LHCN-M2 (cell line): ENCODE data around the gene NDUFB2. TPM values are rescaled to one million over a fixed set of nuclear protein-coding genes. Genes with fewer than 3 reads are reported as not detected.
"Not testable (repeated sequence)": the region's sequence is repeated elsewhere in the genome, so short reads cannot be mapped to it uniquely, and the experiment has no call there.

ENCODE experiments used
- DNase-seq: peaks from one replicate; pipeline ENCODE4 v3.0.0-alpha.2; 2012; ENCODE audit warnings: low read depth
- polyA plus RNA-seq: library from polyadenylated mRNA; unstranded; fragments of >200 nt; gene quantifications from one replicate; pipeline ENCODE4 v1.2.1, GENCODE V29; 2012; ENCODE audit warnings: missing spikeins
- total RNA-seq: library from RNA; depleted of rRNA; stranded (reverse); fragments of >200 nt; gene quantifications from 2 replicates; pipeline ENCODE4 v1.2.3, GENCODE V29; 2014; rRNA removed

Gene NDUFB2
- 488 and 554 TPM in 2 replicates for total RNA-seq
- polyA plus RNA-seq, result 808 TPM

GRCh38 chr7:140696680-140697446 lies at the start of gene NDUFB2:
Gene NDUFB2, plus strand, starts transcription at chr7:140696708. Its CDS starts 37 bp downstream, at chr7:140696745.
- DNase-seq, result peak; percentile 85

- DNase-seq, result peak; percentile 58
Observed at GRCh38 chr7:140646931-140647647, 49.4 kb upstream of the NDUFB2 start.

GRCh38 chr7:140649556-140650205 lies 46.8 kb upstream of the NDUFB2 start:
- peak; percentile 38 for DNase-seq

- no peak for DNase-seq
Observed at GRCh38 chr7:140650367-140650766, 46.1 kb upstream of the NDUFB2 start.

- peak; percentile 61 for DNase-seq
Observed at GRCh38 chr7:140653319-140654108, 43.0 kb upstream of the NDUFB2 start.

- DNase-seq, result no peak
Observed at GRCh38 chr7:140654109-140654387, 42.5 kb upstream of the NDUFB2 start.

GRCh38 chr7:140654661-140655060 lies 41.8 kb upstream of the NDUFB2 start:
- no peak for DNase-seq

- DNase-seq, result no peak
Observed at GRCh38 chr7:140655511-140656408, 40.7 kb upstream of the NDUFB2 start.

GRCh38 chr7:140656548-140657515 lies 39.7 kb upstream of the NDUFB2 start:
- DNase-seq, result peak; percentile 54

- DNase-seq, result no peak
Observed at GRCh38 chr7:140657891-140658290, 38.6 kb upstream of the NDUFB2 start.

- DNase-seq, result no peak
Observed at GRCh38 chr7:140659856-140660255, 36.7 kb upstream of the NDUFB2 start.

GRCh38 chr7:140661124-140661523 lies 35.4 kb upstream of the NDUFB2 start:
- no peak for DNase-seq

- DNase-seq, result not testable (repeated sequence)
Observed at GRCh38 chr7:140662938-140663337, 33.6 kb upstream of the NDUFB2 start.

GRCh38 chr7:140667476-140667875 lies 29.0 kb upstream of the NDUFB2 start:
- no peak for DNase-seq

- no peak for DNase-seq
Observed at GRCh38 chr7:140668641-140669040, 27.9 kb upstream of the NDUFB2 start.

GRCh38 chr7:140669352-140669751 lies 27.2 kb upstream of the NDUFB2 start:
- DNase-seq, result no peak

- not testable (repeated sequence) for DNase-seq
Observed at GRCh38 chr7:140669862-140670261, 26.6 kb upstream of the NDUFB2 start.

- DNase-seq, result no peak
Observed at GRCh38 chr7:140670343-140670935, 26.1 kb upstream of the NDUFB2 start.

GRCh38 chr7:140671966-140672365 lies 24.5 kb upstream of the NDUFB2 start:
- DNase-seq, result no peak
